HG02884 (cell line): ENCODE results near the gene NT5M.

Source experiments
- ATAC-seq: cut with Tn5 transposase; IDR thresholded peaks from one replicate; pipeline ENCODE4 v1.9.1; 2021; ENCODE audit warnings: mild to moderate bottlenecking, moderate library complexity; ENCODE audit not compliant: unreplicated experiment

The NT5M gene

GRCh38 chr17:17342242-17342945 is 39.2 kb downstream of the NT5M start:
- ATAC-seq, result no peak

- ATAC-seq, result no peak
Measured at GRCh38 chr17:17343160-17343735, 40.1 kb downstream of the NT5M start.

GRCh38 chr17:17343896-17344506 is 40.8 kb downstream of the NT5M start:
- no peak for ATAC-seq

- no peak for ATAC-seq
Measured at GRCh38 chr17:17344507-17345293, 41.5 kb downstream of the NT5M start.

- ATAC-seq, result no peak
Measured at GRCh38 chr17:17345294-17345597, 42.1 kb downstream of the NT5M start.

- no peak for ATAC-seq
Measured at GRCh38 chr17:17345686-17346427, 42.7 kb downstream of the NT5M start.

- ATAC-seq, result no peak
Measured at GRCh38 chr17:17346428-17347233, 43.5 kb downstream of the NT5M start.

- no peak for ATAC-seq
Measured at GRCh38 chr17:17347234-17347955, 44.2 kb downstream of the NT5M start.

- ATAC-seq, result no peak
Measured at GRCh38 chr17:17347956-17348871, 45.0 kb downstream of the NT5M start.

GRCh38 chr17:17348872-17349723 is 45.9 kb downstream of the NT5M start:
- no peak for ATAC-seq

- ATAC-seq, result no peak
Measured at GRCh38 chr17:17349724-17350106, 46.5 kb downstream of the NT5M start.

- no peak for ATAC-seq
Measured at GRCh38 chr17:17350491-17351355, 47.5 kb downstream of the NT5M start.

- no peak for ATAC-seq
Measured at GRCh38 chr17:17351356-17351891, 48.3 kb downstream of the NT5M start.

GRCh38 chr17:17351901-17352781 is 49.0 kb downstream of the NT5M start:
- ATAC-seq, result no peak

GRCh38 chr17:17352836-17353624 is 49.9 kb downstream of the NT5M start:
- ATAC-seq, result no peak
